Measurements from ENCODE around the gene ILF2. TPM values are rescaled to one million over a fixed set of nuclear protein-coding genes. Genes with fewer than 3 reads are reported as not detected.
A peak's percentile ranks its signal among the peaks of the same experiment; 100 is the strongest.

The ILF2 gene
- total and polyA plus RNA-seq, 2 experiments from 2014 or later: 174 to 180 TPM

GRCh38 chr1:153662269-153662668 is 8.5 kb downstream of the ILF2 start:
- Histone ChIP-seq H3K36me3 (ENCODE audit: low read depth) (peaks cover 64% of the 10 kb centered on the region), H3F3A (ENCODE audit: insufficient read depth) (peaks cover 63% of the 10 kb centered on the region), H4K20me1 (ENCODE audit: insufficient read depth) (no peaks in the 10 kb centered on the region), H3K27ac (0 out of 2 replicates have a peak overlapping the region, but pooled peaks have one; percentile 64), H3K79me2 (ENCODE audit: insufficient read depth) (peaks cover 46% of the 10 kb centered on the region), H3K9me2 (ENCODE audit: insufficient read depth) (no peaks in the 10 kb centered on the region), H3K4me1 (ENCODE audit: insufficient read depth) (peaks cover 10% of the 10 kb centered on the region; the same call in 1 of the 2 replicates), H2AFZ (no peak overlapping the region), H3K4me2 (ENCODE audit: unreplicated experiment) (no peak overlapping the region), H3K27me3 (replicated peaks; ENCODE audit: insufficient read depth) (no peaks in the 10 kb centered on the region), H3K9me3 (ENCODE audit: low read depth) (no peaks in the 10 kb centered on the region), H3K4me3 (no peak overlapping the region), H3K9ac (no peak overlapping the region)
- DNase-seq: no peak
- 48 to 52% methylated on average over 2 of the region's 2 CpGs for whole genome bisulfite sequencing, 2 experiments (ENCODE audit: low coverage in 1 of 2, low lambda C conversion rate in 2 of 2, missing lambda C conversion rate in 2 of 2)
- in situ Hi-C loops (cut with MboI): no loop called here
- TF ChIP-seq EZH2 (IDR thresholded peaks at IDR 0.05; ENCODE audit: insufficient read depth, poor library complexity, severe bottlenecking) (no peak), EZH2phosphoT487 (IDR thresholded peaks at IDR 0.05; ENCODE audit: insufficient read depth, low read depth) (no peak)

- no peak overlapping the region for H3K27ac ChIP-seq
- in situ Hi-C loops (cut with MboI): no loop called here
- 60 to 61% methylated on average over 9 of the region's 9 CpGs for WGBS, 2 experiments (ENCODE audit: low coverage in 1 of 2, low lambda C conversion rate in 2 of 2, missing lambda C conversion rate in 2 of 2)
Observed at GRCh38 chr1:153661111-153661708, 9.6 kb downstream of the ILF2 start.

DNA sequence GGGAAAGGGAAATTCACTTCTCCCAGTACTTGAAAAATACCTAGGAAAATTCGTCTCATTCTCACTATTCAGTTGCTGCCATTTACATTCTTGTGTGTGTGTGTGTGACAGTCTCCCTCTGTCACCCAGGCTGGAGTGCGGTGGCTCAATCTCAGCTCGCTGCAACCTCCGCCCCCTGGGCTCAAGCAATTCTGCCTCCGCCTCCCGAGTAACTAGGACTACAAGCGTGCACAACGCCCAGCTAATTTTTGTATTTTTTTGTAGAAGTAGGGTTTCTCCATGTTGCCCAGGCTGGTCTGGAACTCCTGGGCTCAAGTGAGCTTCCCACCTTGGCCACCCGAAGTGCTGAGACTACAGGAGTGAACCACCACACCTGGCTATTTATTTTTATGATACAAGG is 11.1 kb downstream of the ILF2 start:
- no peak overlapping the region for H2AFZ ChIP-seq
- 79 to 82% methylated on average over 9 of the region's 9 CpGs for WGBS, 2 experiments (ENCODE audit: low coverage in 1 of 2, low lambda C conversion rate in 2 of 2, missing lambda C conversion rate in 2 of 2)
- DNase-seq: no peak
- H3F3A ChIP-seq (ENCODE audit: insufficient read depth): peaks cover 40% of the 10 kb centered on the region
- peak overlapping the region; percentile 75 for H3K9ac ChIP-seq
- TF ChIP-seq EZH2 (IDR thresholded peaks at IDR 0.05; ENCODE audit: insufficient read depth, poor library complexity, severe bottlenecking) (no peak), EZH2phosphoT487 (IDR thresholded peaks at IDR 0.05; ENCODE audit: insufficient read depth, low read depth) (no peak)
- in situ Hi-C loops (cut with MboI): no loop called here
- H3K4me3 ChIP-seq: peak overlapping the region; percentile 85
- H3K27ac ChIP-seq: no peak overlapping the region
- H3K36me3 ChIP-seq (ENCODE audit: low read depth): peaks cover 38% of the 10 kb centered on the region
- peaks cover 10% of the 10 kb centered on the region; the same call in 1 of the 2 replicates for H3K4me1 ChIP-seq (ENCODE audit: insufficient read depth)
- H3K9me2 ChIP-seq (ENCODE audit: insufficient read depth): no peaks in the 10 kb centered on the region
- peaks cover 20% of the 10 kb centered on the region for H3K79me2 ChIP-seq (ENCODE audit: insufficient read depth)
- H4K20me1 ChIP-seq (ENCODE audit: insufficient read depth): no peaks in the 10 kb centered on the region
- no peaks in the 10 kb centered on the region for H3K9me3 ChIP-seq (ENCODE audit: low read depth)
- no peaks in the 10 kb centered on the region for H3K27me3 ChIP-seq (replicated peaks; ENCODE audit: insufficient read depth)
- H3K4me2 ChIP-seq (ENCODE audit: unreplicated experiment): peak overlapping the region; percentile 77

More at GRCh38 chr1:153661111-153661708, 9.6 kb downstream of the ILF2 start:
- no peak for DNase-seq
- TF ChIP-seq EZH2 (IDR thresholded peaks at IDR 0.05; ENCODE audit: insufficient read depth, poor library complexity, severe bottlenecking): no peak
- no peak for TF ChIP-seq EZH2phosphoT487 (IDR thresholded peaks at IDR 0.05; ENCODE audit: insufficient read depth, low read depth)
- no peaks in the 10 kb centered on the region for H3K9me3 ChIP-seq (ENCODE audit: low read depth)
- peaks cover 55% of the 10 kb centered on the region for H3F3A ChIP-seq (ENCODE audit: insufficient read depth)
- no peaks in the 10 kb centered on the region for H4K20me1 ChIP-seq (ENCODE audit: insufficient read depth)
- H3K9me2 ChIP-seq (ENCODE audit: insufficient read depth): no peaks in the 10 kb centered on the region
- no peak overlapping the region for H3K9ac ChIP-seq
- peaks cover 10% of the 10 kb centered on the region; the same call in 1 of the 2 replicates for H3K4me1 ChIP-seq (ENCODE audit: insufficient read depth)
- peaks cover 53% of the 10 kb centered on the region for H3K36me3 ChIP-seq (ENCODE audit: low read depth)
- H2AFZ ChIP-seq: no peak overlapping the region
- H3K79me2 ChIP-seq (ENCODE audit: insufficient read depth): peaks cover 36% of the 10 kb centered on the region
- no peak overlapping the region for H3K4me3 ChIP-seq
- no peak overlapping the region for H3K4me2 ChIP-seq (ENCODE audit: unreplicated experiment)
- no peaks in the 10 kb centered on the region for H3K27me3 ChIP-seq (replicated peaks; ENCODE audit: insufficient read depth)

DNA sequence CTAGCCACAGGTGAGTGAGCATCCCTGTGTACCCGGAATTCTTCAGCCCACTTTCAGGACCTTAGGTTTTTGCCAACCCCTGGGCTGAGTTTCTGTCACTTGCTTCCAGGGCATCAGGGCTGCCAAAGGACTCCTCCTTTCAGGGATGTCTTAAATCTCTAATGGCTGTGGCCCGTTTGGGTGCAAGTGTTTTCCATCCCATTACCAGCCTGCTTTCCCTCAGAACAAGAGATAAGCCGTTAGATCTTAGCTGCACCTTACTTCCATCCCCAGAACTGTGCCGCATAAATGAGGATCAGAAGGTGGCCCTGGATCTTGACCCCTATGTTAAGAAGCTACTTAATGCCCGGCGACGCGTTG is 11.6 kb downstream of the ILF2 start:
- WGBS, 2 experiments (ENCODE audit: low coverage in 1 of 2, low lambda C conversion rate in 2 of 2, missing lambda C conversion rate in 2 of 2): 52% methylated on average over 8 of the region's 8 CpGs
- H4K20me1 ChIP-seq (ENCODE audit: insufficient read depth): no peaks in the 10 kb centered on the region
- peak overlapping the region; percentile 79 for H2AFZ ChIP-seq
- in situ Hi-C loops (cut with MboI): no loop called here
- peaks cover 33% of the 10 kb centered on the region for H3K36me3 ChIP-seq (ENCODE audit: low read depth)
- peaks cover 10% of the 10 kb centered on the region; the same call in 1 of the 2 replicates for H3K4me1 ChIP-seq (ENCODE audit: insufficient read depth)
- peak overlapping the region; percentile 75 for H3K9ac ChIP-seq
- H3K9me2 ChIP-seq (ENCODE audit: insufficient read depth): no peaks in the 10 kb centered on the region
- no peaks in the 10 kb centered on the region for H3K27me3 ChIP-seq (replicated peaks; ENCODE audit: insufficient read depth)
- peaks cover 38% of the 10 kb centered on the region for H3F3A ChIP-seq (ENCODE audit: insufficient read depth)
- no peaks in the 10 kb centered on the region for H3K9me3 ChIP-seq (ENCODE audit: low read depth)
- peak; percentile 27 for DNase-seq
- peak overlapping the region; percentile 77 for H3K4me2 ChIP-seq (ENCODE audit: unreplicated experiment)
- no peak overlapping the region for H3K27ac ChIP-seq
- peak overlapping the region; percentile 85 for H3K4me3 ChIP-seq
- TF ChIP-seq EZH2phosphoT487 (IDR thresholded peaks at IDR 0.05; ENCODE audit: insufficient read depth, low read depth) (no peak), EZH2 (IDR thresholded peaks at IDR 0.05; ENCODE audit: insufficient read depth, poor library complexity, severe bottlenecking) (no peak)
- peaks cover 19% of the 10 kb centered on the region for H3K79me2 ChIP-seq (ENCODE audit: insufficient read depth)

Measured in GM23248 (cell line).